IMR-90 (cell line): ENCODE measurements around the gene ANKRD44. TPM values are rescaled to one million over a fixed set of nuclear protein-coding genes. Genes with fewer than 3 reads are reported as not detected.

Experiments used
- ATAC-seq: fragments of 200-7000 bp; cut with Tn5 transposase; 2 replicates; pipeline ENCODE4 v1.9.1; 2020; ENCODE audit warnings: low read depth, mild to moderate bottlenecking, moderate library complexity
- BruUV-seq: library from RNA; stranded (reverse); fragments of 400-500 nt; replicated peaks from 2 replicates; lab custom pipeline; 2021; lab: Mats Ljungman, UMichigan
- CTCF ChIA-PET: fragments of 300-600 bp; formaldehyde crosslinking; extraction: SDS; loops from one replicate; lab custom pipeline; 2021; ENCODE audit warnings: antibody characterized with exemption; lab: Yijun Ruan, JAX
- POLR2A ChIA-PET: fragments of 300-600 bp; sonication (Branson Sonifier 250); formaldehyde crosslinking; loops from one replicate; lab custom pipeline; 2022; ENCODE audit warnings: antibody characterized with exemption; ENCODE audit not compliant: unreplicated experiment; lab: Charles Lee
- DNase-seq: peaks from one replicate; pipeline ENCODE4 v3.0.0; 2013
- H2AFZ ChIP-seq: replicated peaks from 2 replicates; pipeline ENCODE3; 2013; ENCODE audit warnings: low read length, mild to moderate bottlenecking; ENCODE audit not compliant: poor library complexity
- H2AK5ac ChIP-seq: 2 replicates; pipeline ENCODE4 v1.6.1; 2013; ENCODE audit warnings: low read depth, low read length, inconsistent platforms
- H2AK9ac ChIP-seq: replicated peaks from 2 replicates; pipeline ENCODE3; 2013; ENCODE audit warnings: mild to moderate bottlenecking, low read depth, low read length, moderate library complexity; ENCODE audit not compliant: poor library complexity
- H2BK120ac ChIP-seq: 2 replicates; pipeline ENCODE4 v1.6.1; 2013; ENCODE audit warnings: low read depth, low read length, inconsistent platforms
- H2BK15ac ChIP-seq: 3 replicates; pipeline ENCODE4 v1.6.1; 2013; ENCODE audit warnings: low read depth, low read length, inconsistent platforms
- H2BK20ac ChIP-seq: 2 replicates; pipeline ENCODE4 v1.6.1; 2013; ENCODE audit warnings: low read depth, mild to moderate bottlenecking, inconsistent platforms, low read length, moderate library complexity
- H2BK5ac ChIP-seq: 2 replicates; pipeline ENCODE4 v1.6.1; 2013; ENCODE audit warnings: mild to moderate bottlenecking, low read depth, low read length, inconsistent platforms; ENCODE audit not compliant: poor library complexity, severe bottlenecking
- H3K14ac ChIP-seq: replicated peaks from 2 replicates; pipeline ENCODE4 v1.6.1; 2013; ENCODE audit warnings: low read depth, low read length, inconsistent platforms
- H3K18ac ChIP-seq: 2 replicates; pipeline ENCODE4 v1.6.1; 2013; ENCODE audit warnings: low read depth, low read length, control low read depth
- H3K23ac ChIP-seq: 2 replicates; pipeline ENCODE4 v1.6.1; 2013; ENCODE audit warnings: low read depth, low read length, inconsistent platforms
- H3K27ac ChIP-seq: 2 replicates; pipeline ENCODE4 v1.5.1; 2013; ENCODE audit warnings: mild to moderate bottlenecking, control low read depth, low read length; ENCODE audit not compliant: insufficient read depth
- H3K27me3 ChIP-seq: 2 replicates; pipeline ENCODE4 v1.6.1; 2013; ENCODE audit warnings: low read length; ENCODE audit not compliant: control insufficient read depth, insufficient read depth
- H3K36me3 ChIP-seq: 2 replicates; pipeline ENCODE4 v1.6.1; 2013; ENCODE audit warnings: low read length, mixed read lengths; ENCODE audit not compliant: control insufficient read depth, insufficient read depth
- H3K4ac ChIP-seq: 2 replicates; pipeline ENCODE4 v1.6.1; 2013; ENCODE audit warnings: low read depth, low read length, inconsistent platforms
- H3K4me1 ChIP-seq: 2 replicates; pipeline ENCODE4 v1.6.1; 2013; ENCODE audit warnings: low read length, mixed read lengths; ENCODE audit not compliant: control insufficient read depth, insufficient read depth
- H3K4me2 ChIP-seq: 2 replicates; pipeline ENCODE4 v1.6.1; 2013; ENCODE audit warnings: low read depth, mild to moderate bottlenecking, control low read depth, low read length, moderate library complexity
- H3K4me3 ChIP-seq: 2 replicates; pipeline ENCODE4 v1.5.1; 2013; ENCODE audit warnings: low read depth, mild to moderate bottlenecking, control low read depth, low read length, moderate library complexity; ENCODE audit not compliant: insufficient read depth
- H3K56ac ChIP-seq: 2 replicates; pipeline ENCODE4 v1.6.1; 2013; ENCODE audit warnings: low read length, inconsistent platforms; ENCODE audit not compliant: insufficient read depth; ENCODE audit errors: extremely low read depth
- H3K79me1 ChIP-seq, 2 experiments: 2 replicates each; pipeline ENCODE4 v1.6.1; 2013; ENCODE audit warnings: low read length in 2 of 2, inconsistent platforms in 1 of 2, low read depth in 1 of 2
- H3K9ac ChIP-seq: 2 replicates; pipeline ENCODE4 v1.6.1; 2013; ENCODE audit warnings: low read depth, low read length, control low read depth
- H3K9me1 ChIP-seq: 2 replicates; pipeline ENCODE4 v1.6.1; 2013; ENCODE audit warnings: low read length, inconsistent platforms; ENCODE audit not compliant: insufficient read depth
- H3K9me3 ChIP-seq: 2 replicates; pipeline ENCODE4 v1.6.1; 2013; ENCODE audit warnings: low read length; ENCODE audit not compliant: control insufficient read depth, insufficient read depth
- H4K20me1 ChIP-seq: 2 replicates; pipeline ENCODE4 v1.6.1; 2013; ENCODE audit warnings: low read length, inconsistent platforms; ENCODE audit not compliant: insufficient read depth
- H4K5ac ChIP-seq: 2 replicates; pipeline ENCODE4 v1.6.1; 2013; ENCODE audit warnings: mild to moderate bottlenecking, low read depth, low read length, control low read depth
- H4K8ac ChIP-seq, 2 experiments: 2 replicates each; pipeline ENCODE4 v1.6.1; 2013; ENCODE audit warnings: low read depth in 2 of 2, low read length in 2 of 2, control low read depth in 1 of 2, inconsistent platforms in 1 of 2
- H4K91ac ChIP-seq: 2 replicates; pipeline ENCODE4 v1.6.1; 2013; ENCODE audit warnings: low read depth, low read length, inconsistent platforms; ENCODE audit not compliant: insufficient read depth
- BHLHE40 ChIP-seq: fragments of 150-350 bp; IDR thresholded peaks from 2 replicates; pipeline ENCODE4 v1.6.1; 2016; ENCODE audit warnings: mild to moderate bottlenecking, low read depth, low read length
- CEBPB ChIP-seq: IDR thresholded peaks from 2 replicates; pipeline ENCODE4 v1.6.1; 2012; ENCODE audit warnings: low read depth, low read length, improper control_type of control experiment
- CHD1 ChIP-seq: IDR thresholded peaks from 2 replicates; pipeline ENCODE4 v1.6.1; 2012; ENCODE audit warnings: low read depth, low read length, improper control_type of control experiment
- ELK1 ChIP-seq: fragments of 150-350 bp; IDR thresholded peaks from 2 replicates; pipeline ENCODE4 v1.6.1; 2016; ENCODE audit warnings: low read depth, mild to moderate bottlenecking, low read length, moderate library complexity, borderline replicate concordance
- FOS ChIP-seq: fragments of 150-350 bp; IDR thresholded peaks from 2 replicates; pipeline ENCODE4 v1.6.1; 2016; ENCODE audit warnings: low read depth, low read length
- MAFK ChIP-seq: IDR thresholded peaks from 2 replicates; pipeline ENCODE4 v1.6.1; 2012; ENCODE audit warnings: low read depth, low read length, improper control_type of control experiment
- MAZ ChIP-seq: IDR thresholded peaks from 2 replicates; pipeline ENCODE4 v1.6.1; 2012; ENCODE audit warnings: low read depth, mild to moderate bottlenecking, low read length, improper control_type of control experiment, moderate library complexity, borderline replicate concordance
- MXI1 ChIP-seq: IDR thresholded peaks from 2 replicates; pipeline ENCODE4 v1.6.1; 2012; ENCODE audit warnings: low read depth, mild to moderate bottlenecking, low read length, moderate library complexity, borderline replicate concordance
- NFE2L2 ChIP-seq: fragments of 150-350 bp; IDR thresholded peaks from 2 replicates; pipeline ENCODE4 v1.6.1; 2016; ENCODE audit warnings: low read depth, mild to moderate bottlenecking, low read length
- POLR2A ChIP-seq: IDR thresholded peaks from 2 replicates; pipeline ENCODE4 v1.6.1; 2012; ENCODE audit warnings: mild to moderate bottlenecking, low read depth, low read length
- RAD21 ChIP-seq: IDR thresholded peaks from 2 replicates; pipeline ENCODE4 v1.6.1; 2012; ENCODE audit warnings: low read length, improper control_type of control experiment
- RCOR1 ChIP-seq: IDR thresholded peaks from 2 replicates; pipeline ENCODE4 v1.6.1; 2012; ENCODE audit warnings: mild to moderate bottlenecking, low read length, improper control_type of control experiment; ENCODE audit not compliant: insufficient replicate concordance
- RFX5 ChIP-seq: IDR thresholded peaks from 2 replicates; pipeline ENCODE4 v1.8.0; 2012; ENCODE audit warnings: low read depth, mild to moderate bottlenecking, low read length, moderate library complexity
- USF2 ChIP-seq: fragments of 150-350 bp; IDR thresholded peaks from 2 replicates; pipeline ENCODE4 v1.6.1; 2017; ENCODE audit warnings: mild to moderate bottlenecking, antibody characterized with exemption, low read length, low read depth
- WGBS, 2 experiments: methylation state at CpG; one replicate each; pipeline versions ENCODE4 v1.1.5 to v1.1.7; 2013; ENCODE audit warnings: missing lambda C conversion rate in 2 of 2; ENCODE audit not compliant: insufficient read length in 1 of 2; ENCODE audit errors: extremely low coverage in 2 of 2; 5-methylcytosine and 5-hydroxymethylcytosine counted together
- dilution Hi-C: fragments of 300-500 bp; cut with HindIII; formaldehyde crosslinking; loops from one replicate; pipeline ENCODE4 v1.14.3; 2018; ENCODE audit warnings: low sequenced_read_pairs; ENCODE audit not compliant: unreplicated experiment
- in situ Hi-C: fragments of 300-500 bp; cut with MboI; formaldehyde crosslinking; loops from 3 replicates; pipeline ENCODE4 v1.14.3; 2019; ENCODE audit warnings: low sequenced_read_pairs, inconsistent platforms, mixed read lengths
- intact Hi-C: fragments of 100-400 bp; cut with micrococcal nuclease; formaldehyde crosslinking; loops from 2 replicates; pipeline ENCODE4 v1.10.0; 2022
- polyA plus RNA-seq, 3 experiments: library from polyadenylated mRNA; depleted of rRNA; stranded (reverse); fragments of >200 nt; gene quantifications; 2 replicates each; pipeline ENCODE4 v1.2.3, GENCODE V29; 2012; ENCODE audit warnings: low replicate concordance in 1 of 3
- total RNA-seq: library from RNA; depleted of rRNA; stranded (reverse); fragments of >200 nt; gene quantifications from 2 replicates; pipeline ENCODE4 v1.2.3, GENCODE V29; 2012
- TF ChIP-seq, protein P1 (sequence below): conservative IDR thresholded peaks from 2 replicates; pipeline ENCODE4 v1.5.1; 2012; ENCODE audit warnings: mild to moderate bottlenecking, low read depth, low read length, improper control_type of control experiment

The ANKRD44 gene
- total and polyA plus RNA-seq, 2 of the 4 experiments (the other 2 are of a cell fraction): 5.2 to 15.6 TPM

DNA sequence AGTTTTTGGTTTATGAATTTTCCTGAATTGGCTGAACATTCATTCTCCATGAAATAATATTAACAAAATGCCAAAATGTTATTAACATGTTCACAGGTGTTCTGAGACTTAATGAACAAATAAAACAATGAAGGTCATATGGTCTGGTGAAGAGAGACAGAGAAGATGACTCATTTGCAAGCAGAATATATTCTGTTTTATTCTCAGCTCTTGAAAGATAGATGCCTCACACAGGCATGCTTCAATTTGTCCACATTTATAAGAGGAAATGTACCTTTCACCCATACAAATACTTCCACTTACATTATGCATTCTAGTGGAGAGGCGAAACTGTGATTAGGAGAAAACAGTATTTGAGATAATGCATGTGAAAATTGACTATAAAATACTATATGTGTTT lies 308.7 kb downstream of the ANKRD44 start:
- Histone ChIP-seq H3K14ac (no peak overlapping the region), H4K91ac (no peak overlapping the region), H3K4me1 (no peaks in the 10 kb centered on the region), H2BK20ac (no peak overlapping the region), H2AK9ac (no peak overlapping the region), H3K9me3 (no peaks in the 10 kb centered on the region), H3K9ac (no peak overlapping the region), H3K4me3 (no peak overlapping the region), H3K36me3 (no peaks in the 10 kb centered on the region), H3K56ac (no peak overlapping the region), H3K9me1 (no peaks in the 10 kb centered on the region), H3K27me3 (no peaks in the 10 kb centered on the region), H2AFZ (no peak overlapping the region), H4K8ac (no peak overlapping the region), H2AK5ac (no peak overlapping the region), H4K20me1 (no peaks in the 10 kb centered on the region), H3K4ac (no peak overlapping the region), H3K23ac (no peak overlapping the region), H2BK15ac (no peak overlapping the region), H3K79me1 (no peaks in the 10 kb centered on the region), H4K5ac (no peak overlapping the region), H3K4me2 (no peak overlapping the region), H2BK120ac (no peak overlapping the region), H2BK5ac (no peak overlapping the region), H3K18ac (no peak overlapping the region), H3K27ac (no peak overlapping the region)
- POLR2A ChIA-PET: no interaction called here
- DNase-seq: no peak
- in situ Hi-C loops: no loop called here
- intact Hi-C loops: no loop called here
- BruUV-seq: no TSS peak
- WGBS, 2 experiments: no CpG with 5 or more reads among the region's 1 CpG
- TF ChIP-seq CHD1: no peak
- no peak for TF ChIP-seq POLR2A
- TF ChIP-seq CEBPB: no peak
- no peak for TF ChIP-seq RCOR1
- TF ChIP-seq BHLHE40: no peak
- no peak for TF ChIP-seq MAZ
- TF ChIP-seq USF2: no peak
- no peak for TF ChIP-seq ELK1
- no peak for TF ChIP-seq FOS
- TF ChIP-seq RFX5: no peak
- TF ChIP-seq MXI1: no peak
- TF ChIP-seq, protein P1, sequence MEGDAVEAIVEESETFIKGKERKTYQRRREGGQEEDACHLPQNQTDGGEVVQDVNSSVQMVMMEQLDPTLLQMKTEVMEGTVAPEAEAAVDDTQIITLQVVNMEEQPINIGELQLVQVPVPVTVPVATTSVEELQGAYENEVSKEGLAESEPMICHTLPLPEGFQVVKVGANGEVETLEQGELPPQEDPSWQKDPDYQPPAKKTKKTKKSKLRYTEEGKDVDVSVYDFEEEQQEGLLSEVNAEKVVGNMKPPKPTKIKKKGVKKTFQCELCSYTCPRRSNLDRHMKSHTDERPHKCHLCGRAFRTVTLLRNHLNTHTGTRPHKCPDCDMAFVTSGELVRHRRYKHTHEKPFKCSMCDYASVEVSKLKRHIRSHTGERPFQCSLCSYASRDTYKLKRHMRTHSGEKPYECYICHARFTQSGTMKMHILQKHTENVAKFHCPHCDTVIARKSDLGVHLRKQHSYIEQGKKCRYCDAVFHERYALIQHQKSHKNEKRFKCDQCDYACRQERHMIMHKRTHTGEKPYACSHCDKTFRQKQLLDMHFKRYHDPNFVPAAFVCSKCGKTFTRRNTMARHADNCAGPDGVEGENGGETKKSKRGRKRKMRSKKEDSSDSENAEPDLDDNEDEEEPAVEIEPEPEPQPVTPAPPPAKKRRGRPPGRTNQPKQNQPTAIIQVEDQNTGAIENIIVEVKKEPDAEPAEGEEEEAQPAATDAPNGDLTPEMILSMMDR: no peak
- TF ChIP-seq RAD21: no peak
- TF ChIP-seq NFE2L2: no peak
- no peak for TF ChIP-seq MAFK
- no peak for ATAC-seq
- dilution Hi-C loops: no loop called here
- CTCF ChIA-PET: no interaction called here
